Measurements from ENCODE around the gene SDCBP2. TPM values are rescaled to one million over a fixed set of nuclear protein-coding genes. Genes with fewer than 3 reads are reported as not detected.
A peak's percentile ranks its signal among the peaks of the same experiment; 100 is the strongest.

Gene SDCBP2
- total RNA-seq, 2 donors from 2014 or later: 4.0 to 7.3 TPM

- H3K27ac ChIP-seq: peak overlapping the region in 1 of 2 donors; percentile 52
Measured at GRCh38 chr20:1265226-1265915, 63.6 kb downstream of the SDCBP2 start.

GRCh38 chr20:1264727-1265126 is 64.2 kb downstream of the SDCBP2 start:
- no peaks in the 10 kb centered on the region for H3K4me1 ChIP-seq (replicated peaks)
- no peak overlapping the region for H3K4me3 ChIP-seq
- TF ChIP-seq POLR2A (IDR thresholded peaks at IDR 0.05): no peak
- TF ChIP-seq CTCF (IDR thresholded peaks at IDR 0.05): no peak
- no peak for TF ChIP-seq POLR2AphosphoS5 (IDR thresholded peaks at IDR 0.05)
- H3K9me3 ChIP-seq: no peaks in the 10 kb centered on the region
- no peak for DNase-seq (ENCODE audit: low spot score)
- intact Hi-C loops (cut with DNase I): no loop called here
- WGBS: 54% methylated on average over 2 of the region's 2 CpGs
- no peaks in the 10 kb centered on the region for H3K27me3 ChIP-seq (replicated peaks; ENCODE audit: insufficient read depth)
- no peak overlapping the region for H3K27ac ChIP-seq
- H3K36me3 ChIP-seq: no peaks in the 10 kb centered on the region

More at GRCh38 chr20:1265226-1265915, 63.6 kb downstream of the SDCBP2 start:
- intact Hi-C loops (cut with DNase I): no loop called here
- H3K27me3 ChIP-seq (replicated peaks; ENCODE audit: insufficient read depth): no peaks in the 10 kb centered on the region
- no peaks in the 10 kb centered on the region for H3K36me3 ChIP-seq
- no peak for DNase-seq (ENCODE audit: low spot score)
- peak overlapping the region in 1 of 2 donors; percentile 66 for H3K4me3 ChIP-seq
- no peaks in the 10 kb centered on the region for H3K9me3 ChIP-seq
- no peaks in the 10 kb centered on the region for H3K4me1 ChIP-seq (replicated peaks)
- WGBS: 88% methylated on average over 4 of the region's 4 CpGs
- no peak for TF ChIP-seq CTCF (IDR thresholded peaks at IDR 0.05)
- TF ChIP-seq POLR2A (IDR thresholded peaks at IDR 0.05): no peak
- TF ChIP-seq POLR2AphosphoS5 (IDR thresholded peaks at IDR 0.05): no peak

- no peak overlapping the region for H3K27ac ChIP-seq
- H3K27me3 ChIP-seq (replicated peaks; ENCODE audit: insufficient read depth): no peaks in the 10 kb centered on the region
- no peaks in the 10 kb centered on the region for H3K4me1 ChIP-seq (replicated peaks)
- no peak for TF ChIP-seq POLR2A (IDR thresholded peaks at IDR 0.05)
- TF ChIP-seq CTCF (IDR thresholded peaks at IDR 0.05): no peak
- no peak overlapping the region for H3K4me3 ChIP-seq
- 92% methylated on average over 1 of the region's 1 CpG for WGBS
- no peaks in the 10 kb centered on the region for H3K9me3 ChIP-seq
- intact Hi-C loops (cut with DNase I): no loop called here
- no peaks in the 10 kb centered on the region for H3K36me3 ChIP-seq
- DNase-seq (ENCODE audit: low spot score): no peak
Measured at GRCh38 chr20:1263853-1264252, 65.1 kb downstream of the SDCBP2 start.

Other genes starting within 250 kb of the SDCBP2 start
- 100 to 1,000 TPM in 1 of 2 donors, 10 to 100 TPM in 1; 76.8 to 282 TPM for gene PSMF1, start 210.5 kb downstream of the SDCBP2 start, total RNA-seq
- 1 to 10 TPM in 1 of 2 donors, under 1 TPM in 1; 0.59 to 3.6 TPM for gene TMEM74B, start 144.2 kb downstream of the SDCBP2 start, total RNA-seq
- not detected for gene C20orf202, start 125.7 kb downstream of the SDCBP2 start, total RNA-seq
- gene RAD21L1, start 103.1 kb downstream of the SDCBP2 start, total RNA-seq: 1 to 10 TPM in 1 of 2 donors, not detected in 1; 3.0 TPM
- gene SNPH, start 62.8 kb downstream of the SDCBP2 start, total RNA-seq: 10 to 100 TPM in 1 of 2 donors, 1 to 10 TPM in 1; 4.5 to 12.3 TPM
- 100 to 1,000 TPM; 103 to 161 TPM for gene FKBP1A, start 63.9 kb upstream of the SDCBP2 start, total RNA-seq
- 10 to 100 TPM; 43.0 to 54.5 TPM for gene NSFL1C, start 137.7 kb upstream of the SDCBP2 start, total RNA-seq
- 1 to 10 TPM in 1 of 2 donors, under 1 TPM in 1; 0.36 to 3.2 TPM for gene SIRPB2, start 162.3 kb upstream of the SDCBP2 start, total RNA-seq
- 1 to 10 TPM in 1 of 2 donors, not detected in 1; 1.9 TPM for gene SIRPD, start 228.6 kb upstream of the SDCBP2 start, total RNA-seq

Data from prostate gland (tissue), 2 donors.